Liver (tissue), 3 donors: Measurements from ENCODE around the gene TXK.

Experiments
- CTCF ChIP-seq: fragments of 150-350 bp; IDR thresholded peaks from 2 replicates; pipeline ENCODE4 v1.5.1; 2017; ENCODE audit warnings: improper control_type of control experiment, low read depth, low read length; ENCODE audit not compliant: missing input control
- RAD21 ChIP-seq, 2 donors: IDR thresholded peaks; 2 replicates each; pipeline ENCODE4 v1.6.1; 2016; ENCODE audit warnings: antibody characterized with exemption in 2 of 2, mild to moderate bottlenecking in 2 of 2
- donor health status: healthy.
- donor health status: healthy.

- TF ChIP-seq RAD21 (IDR thresholded peaks at IDR 0.05) (no peak), CTCF (no peak)
Measured at GRCh38 chr4:48162162-48162561, 28.1 kb upstream of the TXK start.
